Esophagus squamous epithelium (tissue), 5 donors: ENCODE results near the gene RASA2. TPM values are rescaled to one million over a fixed set of nuclear protein-coding genes. Genes with fewer than 3 reads are reported as not detected.

ENCODE experiments used
- DNase-seq: peaks from one replicate; lab custom pipeline; 2025; lab: John Stamatoyannopoulos, UW
- H3K27ac ChIP-seq, 4 donors: fragments of 200-600 bp; sonication (generic); one replicate each; pipeline ENCODE4 v1.5.1; 2016 to 2019; ENCODE audit warnings: mild to moderate bottlenecking in 1 of 4
- H3K27me3 ChIP-seq, 4 donors: fragments of 200-600 bp; sonication (generic); 1 replicate in 3 of 4; 2 replicates in 1 of 4; pipeline versions ENCODE4 v1.5.1 to v1.6.0; 2017 to 2021; ENCODE audit warnings: antibody characterized with exemption in 1 of 4
- H3K36me3 ChIP-seq, 3 donors: fragments of 200-600 bp; sonication (generic); one replicate each; pipeline ENCODE4 v1.5.1; 2016 to 2019
- H3K4me1 ChIP-seq, 3 donors: fragments of 200-600 bp; sonication (generic); one replicate each; pipeline ENCODE4 v1.5.1; 2017 to 2019
- H3K4me3 ChIP-seq, 4 donors: fragments of 200-600 bp; sonication (generic); 1 replicate in 3 of 4; 2 replicates in 1 of 4; pipeline ENCODE4 v1.5.1; 2016 to 2019; ENCODE audit warnings: mild to moderate bottlenecking in 2 of 4, moderate library complexity in 1 of 4
- H3K9me3 ChIP-seq, 3 donors: fragments of 200-600 bp; sonication (generic); one replicate each; pipeline ENCODE4 v1.5.1; 2016 to 2019
- CTCF ChIP-seq, 6 experiments: fragments of 450-650 bp in 4 of 6; fragments of 200-600 bp in 2 of 6; sonication (generic) in 2 of 6; IDR thresholded peaks; one replicate each; pipeline ENCODE4 v1.5.1; 2016 to 2019; ENCODE audit warnings: antibody characterized with exemption in 6 of 6, mild to moderate bottlenecking in 4 of 6, moderate library complexity in 4 of 6
- POLR2A ChIP-seq, 4 donors: fragments of 450-650 bp; IDR thresholded peaks; one replicate each; pipeline ENCODE4 v1.6.1; 2017; ENCODE audit warnings: antibody characterized with exemption in 4 of 4, mild to moderate bottlenecking in 4 of 4, moderate library complexity in 3 of 4
- WGBS, 2 donors: methylation state at CpG; one replicate each; pipeline ENCODE4 v1.1.5; 2018; 5-methylcytosine and 5-hydroxymethylcytosine counted together
- intact Hi-C: fragments of 100-400 bp; cut with DNase I; formaldehyde crosslinking; loops from one replicate; pipeline ENCODE4 v1.15.0; 2022
- total RNA-seq, 4 donors: library from RNA; depleted of rRNA; stranded (reverse); fragments of >200 nt; gene quantifications; one replicate each; pipeline ENCODE4 v1.1.0, GENCODE V29; 2016
- donor health status: DM: yes; HTN: yes; CAD: no.

The RASA2 gene
- total RNA-seq, 4 donors from 2014 or later: 12.6 to 24.6 (median 19.4) TPM

DNA sequence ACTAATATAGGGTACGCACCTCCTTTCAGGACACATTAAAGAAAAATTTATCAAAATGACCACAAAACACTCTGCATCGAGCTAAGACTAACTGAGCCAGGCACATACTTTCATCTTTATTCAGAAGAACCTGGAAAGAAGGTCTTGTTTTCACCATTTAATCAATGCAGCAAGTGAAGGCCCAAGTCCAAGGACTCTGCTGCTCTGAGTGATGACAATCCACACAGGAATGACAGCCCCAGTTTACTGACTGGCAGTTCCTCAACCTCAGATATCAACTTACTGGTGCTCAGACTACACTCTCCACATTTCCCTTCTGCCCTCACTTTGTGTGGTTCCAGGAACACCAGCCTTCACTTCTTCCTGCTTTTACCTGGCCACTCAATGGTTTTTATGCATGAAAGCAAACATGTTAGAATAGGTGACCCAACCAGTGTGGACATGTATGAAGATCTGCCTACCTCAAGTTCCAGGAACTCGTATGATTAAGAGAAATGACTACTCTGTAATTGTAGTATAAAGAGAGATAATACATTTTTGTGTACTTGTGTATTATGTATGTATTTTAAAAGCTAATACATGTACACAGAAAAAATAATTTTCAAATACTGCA is 29.1 kb upstream of the RASA2 start:
- intact Hi-C loops: loop anchor here (5.0 kb wide), 2 partner anchors 100 to 105 kb away; no protein-coding TSS in a partner anchor
- H3K27ac ChIP-seq: no peak overlapping the region
- no peak overlapping the region for H3K4me3 ChIP-seq
- no peak for TF ChIP-seq POLR2A (IDR thresholded peaks at IDR 0.05)
- no peak for TF ChIP-seq CTCF (IDR thresholded peaks at IDR 0.05)
- WGBS, 2 donors: 52 to 66% methylated on average over 3 of the region's 3 CpGs
- H3K36me3 ChIP-seq: no peaks in the 10 kb centered on the region
- peaks cover 0 to 18% (median 0%) of the 10 kb centered on the region in 3 donors for H3K4me1 ChIP-seq
- DNase-seq: no peak
- peaks cover 0 to 37% (median 0%) of the 10 kb centered on the region in 4 donors for H3K27me3 ChIP-seq
- no peaks in the 10 kb centered on the region for H3K9me3 ChIP-seq

GRCh38 chr3:141459008-141459407 is 27.8 kb upstream of the RASA2 start:
- 78 to 88% methylated on average over 6 to 7 of the region's 7 CpGs for WGBS, 2 donors
- no peaks in the 10 kb centered on the region for H3K36me3 ChIP-seq
- DNase-seq: no peak
- TF ChIP-seq CTCF (IDR thresholded peaks at IDR 0.05): no peak
- TF ChIP-seq POLR2A (IDR thresholded peaks at IDR 0.05): no peak
- no peaks in the 10 kb centered on the region for H3K9me3 ChIP-seq
- peaks cover 0 to 18% (median 0%) of the 10 kb centered on the region in 3 donors for H3K4me1 ChIP-seq
- intact Hi-C loops: loop anchor here (5.0 kb wide), 2 partner anchors 102 to 103 kb away; no protein-coding TSS in a partner anchor
- H3K4me3 ChIP-seq: no peak overlapping the region
- no peak overlapping the region for H3K27ac ChIP-seq
- H3K27me3 ChIP-seq: peaks cover 0 to 28% (median 0%) of the 10 kb centered on the region in 4 donors

DNA sequence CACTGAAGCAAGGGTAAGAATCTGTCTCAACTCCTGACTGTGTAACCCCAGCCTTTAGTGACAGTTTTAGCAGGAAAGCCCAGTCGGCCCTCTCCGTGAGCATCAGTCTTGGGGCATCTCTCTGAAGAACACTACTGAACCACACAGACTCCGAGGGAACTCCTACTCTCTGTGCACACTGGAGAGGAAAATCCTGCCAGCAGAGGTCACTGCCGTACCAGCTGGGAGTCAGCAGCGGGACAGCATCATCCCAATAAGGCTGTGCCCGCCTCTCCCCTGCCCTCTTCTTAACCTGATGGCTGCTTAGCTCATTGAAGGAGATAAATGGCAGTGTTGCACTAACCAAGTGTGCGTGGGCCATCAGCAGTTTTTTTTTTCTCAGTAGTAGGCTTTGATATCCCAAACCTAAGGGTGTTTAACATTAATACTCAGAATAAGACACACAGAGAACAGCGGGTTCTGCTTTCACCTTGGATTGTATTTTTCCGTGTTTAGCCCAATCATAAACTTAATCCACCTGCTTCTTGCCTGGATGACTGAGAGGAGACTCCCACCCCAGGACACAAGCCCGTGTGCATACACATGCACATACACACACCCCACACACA is 26.6 kb upstream of the RASA2 start:
- peak; percentile 27 for DNase-seq
- TF ChIP-seq POLR2A (IDR thresholded peaks at IDR 0.05): no peak
- TF ChIP-seq CTCF (IDR thresholded peaks at IDR 0.05): peak; percentile 80 to 89 (median 82)
- intact Hi-C loops: loop anchor here (5.0 kb wide), 1 partner anchor 153 kb away; no protein-coding TSS in a partner anchor
- no peaks in the 10 kb centered on the region for H3K36me3 ChIP-seq
- WGBS, 2 donors: 22 to 40% methylated on average over 7 to 10 of the region's 10 CpGs
- no peaks in the 10 kb centered on the region for H3K9me3 ChIP-seq
- no peak overlapping the region for H3K27ac ChIP-seq
- no peak overlapping the region for H3K4me3 ChIP-seq
- peaks cover 0 to 9% (median 0%) of the 10 kb centered on the region in 3 donors for H3K4me1 ChIP-seq
- H3K27me3 ChIP-seq: peaks cover 0 to 22% (median 0%) of the 10 kb centered on the region in 4 donors

- Histone ChIP-seq H3K4me3 (no peak overlapping the region), H3K9me3 (no peaks in the 10 kb centered on the region), H3K36me3 (no peaks in the 10 kb centered on the region), H3K27me3 (peaks cover 0 to 6% (median 0%) of the 10 kb centered on the region in 4 donors), H3K4me1 (peaks cover 0 to 4% (median 0%) of the 10 kb centered on the region in 3 donors), H3K27ac (no peak overlapping the region)
- TF ChIP-seq POLR2A (IDR thresholded peaks at IDR 0.05) (no peak), CTCF (IDR thresholded peaks at IDR 0.05) (no peak)
- WGBS, 2 donors: 41 to 89% methylated on average over 3 of the region's 3 CpGs
- intact Hi-C loops: loop anchor here (5.0 kb wide), 1 partner anchor 155 kb away; no protein-coding TSS in a partner anchor
- no peak for DNase-seq
These were observed 24.5 kb upstream of the RASA2 start for GRCh38 chr3:141462176-141462859.
